HG03060 (cell line): ENCODE results near the gene PDXDC1.
"Not testable (repeated sequence)": the region's sequence is repeated elsewhere in the genome, so short reads cannot be mapped to it uniquely, and the experiment has no call there.

Experiments
- ATAC-seq: cut with Tn5 transposase; IDR thresholded peaks from one replicate; pipeline ENCODE4 v1.9.1; 2021; ENCODE audit warnings: low read depth, moderate number of reproducible peaks; ENCODE audit not compliant: unreplicated experiment

PDXDC1 gene

DNA sequence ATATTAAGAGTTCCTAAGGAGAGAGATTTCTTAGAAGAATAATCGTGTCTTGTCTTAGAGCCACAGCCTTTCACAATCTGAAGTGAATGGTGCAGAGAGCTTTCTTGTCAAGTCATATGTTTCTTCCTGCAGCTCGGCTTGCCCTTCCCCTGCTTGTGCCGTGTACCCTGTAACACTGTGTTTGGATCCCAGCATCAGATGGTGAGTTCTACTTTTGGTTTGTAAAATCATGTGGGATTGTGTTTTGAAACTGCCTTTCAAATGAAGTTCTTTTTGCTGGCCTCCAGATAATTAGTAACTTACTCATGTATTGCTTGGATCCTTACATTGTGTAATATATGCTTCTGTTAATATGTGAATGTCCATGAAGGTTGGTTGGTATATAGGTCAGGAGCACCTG is 33.8 kb downstream of the PDXDC1 start:
- ATAC-seq: not testable (repeated sequence)

DNA sequence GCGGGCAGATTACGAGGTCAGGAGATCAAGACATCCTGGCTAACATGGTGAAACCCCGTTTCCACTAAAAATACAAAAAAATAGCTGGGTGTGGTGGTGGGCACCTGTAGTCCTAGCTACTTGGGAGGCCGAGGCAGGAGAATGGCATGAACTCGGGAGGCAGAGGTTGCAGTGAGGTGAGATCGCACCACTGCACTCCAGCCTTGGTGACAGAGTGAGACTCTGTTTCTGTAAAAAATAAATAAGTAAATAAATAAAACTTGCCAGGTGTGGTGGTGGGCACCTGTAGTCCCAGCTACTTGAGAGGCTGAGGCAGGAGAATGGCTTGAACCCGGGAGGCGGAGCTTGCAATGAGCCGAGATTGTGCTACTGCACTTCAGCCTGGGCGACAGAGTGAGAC is 38.1 kb downstream of the PDXDC1 start:
- ATAC-seq: not testable (repeated sequence)

DNA sequence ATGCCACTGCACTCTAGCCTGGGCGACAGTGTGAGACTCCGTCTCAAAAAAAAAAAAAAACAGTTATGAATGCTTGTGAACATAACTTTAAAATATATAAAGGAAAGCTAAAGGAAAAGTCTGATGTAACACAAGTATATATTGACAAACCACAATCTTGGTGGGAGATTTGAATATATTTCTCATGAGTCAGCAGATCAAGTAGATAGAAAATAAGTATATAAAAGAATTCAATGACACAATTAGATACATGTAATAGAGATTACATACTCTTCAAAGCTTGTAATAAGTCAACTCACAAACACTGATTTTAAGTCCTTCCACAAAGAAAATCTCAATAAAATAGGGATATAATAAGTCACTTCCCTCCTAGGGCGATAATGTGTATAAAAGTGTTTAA is 40.8 kb downstream of the PDXDC1 start:
- ATAC-seq: not testable (repeated sequence)

DNA sequence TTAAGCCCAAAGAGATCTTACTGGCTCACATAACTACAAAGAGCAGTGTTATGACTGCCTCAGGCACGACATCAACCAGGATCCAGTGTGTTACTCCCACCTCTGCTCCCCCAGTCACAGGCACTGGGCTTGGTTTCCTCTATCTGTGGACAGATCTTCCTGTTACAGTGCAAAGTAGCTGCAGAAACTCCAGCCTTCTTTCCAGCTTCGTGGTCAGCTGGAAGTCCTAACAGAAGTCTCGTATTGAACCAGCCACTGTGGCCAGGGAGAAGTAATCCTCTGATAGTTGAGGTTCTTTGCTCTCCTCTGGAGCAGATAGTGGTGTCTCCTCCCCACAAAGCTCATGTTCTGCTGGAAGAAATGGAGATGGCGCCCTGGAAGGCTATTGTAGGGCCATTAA is 41.5 kb downstream of the PDXDC1 start:
- ATAC-seq: not testable (repeated sequence)

DNA sequence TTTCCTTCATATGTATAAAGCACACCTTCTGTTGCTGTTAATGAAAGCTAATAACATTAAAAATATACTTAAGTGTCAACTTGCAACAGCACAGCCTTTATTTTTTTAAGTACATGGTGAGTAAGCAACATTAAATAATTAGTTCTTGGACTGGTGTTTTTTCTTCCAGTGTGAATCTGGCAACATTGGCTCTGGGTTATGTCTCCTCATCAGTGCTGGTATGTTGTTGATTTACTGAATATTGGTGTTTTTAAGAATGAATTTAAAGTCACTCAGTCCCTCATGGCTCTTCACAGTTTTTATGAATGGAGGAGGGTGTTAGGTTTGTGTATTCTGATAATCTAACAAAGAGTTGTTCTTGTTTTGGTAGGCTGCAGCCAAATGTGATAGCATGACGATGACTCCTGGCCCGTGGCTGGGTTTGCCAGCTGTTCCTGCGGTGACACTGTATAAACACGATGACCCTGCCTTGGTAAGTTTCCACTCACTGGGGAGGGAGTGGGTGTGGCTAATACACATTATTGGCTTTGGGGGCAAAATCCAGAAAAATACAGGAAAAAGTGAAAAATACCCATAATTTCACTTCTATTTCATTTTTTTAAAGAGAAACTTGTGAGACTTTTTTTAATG is 42.2 kb downstream of the PDXDC1 start:
- not testable (repeated sequence) for ATAC-seq

DNA sequence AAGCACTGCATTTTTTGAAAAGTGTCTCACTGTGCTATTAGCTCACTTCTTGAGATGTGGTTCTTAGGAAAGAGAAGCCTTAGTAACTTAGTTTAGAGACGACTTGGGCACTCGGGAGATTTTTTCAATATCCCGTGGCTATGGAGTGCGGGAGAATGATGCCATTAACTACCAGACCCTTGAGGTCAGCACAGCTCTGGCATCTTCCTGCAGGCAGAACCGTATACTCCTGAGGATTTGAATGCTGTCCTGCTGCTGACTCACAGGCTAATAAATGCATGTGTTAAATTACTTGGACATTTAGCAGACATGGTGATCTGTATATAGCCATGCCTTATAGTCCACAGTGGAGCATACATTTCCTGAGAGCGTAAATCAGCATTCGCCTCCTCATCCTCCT is 46.6 kb downstream of the PDXDC1 start:
- not testable (repeated sequence) for ATAC-seq

DNA sequence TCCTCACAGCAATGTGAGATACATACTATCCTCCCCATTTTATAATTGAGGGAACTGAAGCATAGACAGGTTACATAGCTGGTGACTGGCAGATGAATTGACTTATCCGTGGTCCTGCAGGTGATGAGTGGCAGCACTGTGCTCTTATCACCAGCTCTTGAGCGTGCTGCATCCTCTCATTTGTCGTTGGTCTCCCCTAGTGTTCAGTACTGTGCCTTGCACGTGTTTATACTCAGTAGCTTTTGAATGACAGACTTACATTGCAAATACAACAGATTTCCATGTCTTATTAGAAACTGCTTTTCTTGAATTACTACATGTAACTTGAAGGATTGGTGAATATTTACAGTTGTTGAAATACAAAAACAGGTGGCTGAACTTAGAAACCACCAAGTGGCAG is 47.4 kb downstream of the PDXDC1 start:
- ATAC-seq: peak; percentile 79

DNA sequence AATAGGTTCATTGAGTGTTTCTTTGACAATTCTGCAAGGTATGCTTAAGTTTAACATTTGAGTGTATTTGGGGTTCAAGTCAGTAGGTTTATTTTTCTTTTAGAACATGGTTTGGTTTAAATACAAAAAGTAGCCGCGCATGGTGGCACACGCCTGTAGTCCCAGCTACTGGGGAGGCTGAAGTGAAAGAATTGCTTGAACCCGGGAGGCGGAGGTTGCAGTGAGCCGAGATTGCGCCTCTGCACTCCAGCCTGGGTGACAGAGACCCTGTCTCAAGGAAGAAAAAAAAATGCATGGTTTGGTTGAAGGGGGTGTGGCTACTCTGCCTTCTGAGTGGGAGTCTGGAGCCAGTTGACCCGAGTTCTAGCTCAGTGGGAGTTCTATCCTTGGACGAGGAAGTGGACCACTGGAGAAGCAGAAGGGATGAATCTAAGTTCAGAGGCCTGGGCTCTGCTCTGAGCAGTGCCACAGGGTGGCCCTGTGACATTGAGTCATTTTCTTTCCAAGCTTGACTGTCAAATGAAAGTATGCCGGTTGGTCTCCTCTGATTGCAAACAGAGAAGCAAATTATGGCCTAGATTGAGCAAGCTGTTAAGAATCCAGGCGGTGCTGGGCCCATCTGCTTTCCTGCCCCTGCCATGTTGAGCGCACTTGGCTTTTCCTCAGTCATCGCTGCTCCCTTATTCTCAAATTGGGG is 48.7 kb downstream of the PDXDC1 start:
- ATAC-seq: not testable (repeated sequence)

DNA sequence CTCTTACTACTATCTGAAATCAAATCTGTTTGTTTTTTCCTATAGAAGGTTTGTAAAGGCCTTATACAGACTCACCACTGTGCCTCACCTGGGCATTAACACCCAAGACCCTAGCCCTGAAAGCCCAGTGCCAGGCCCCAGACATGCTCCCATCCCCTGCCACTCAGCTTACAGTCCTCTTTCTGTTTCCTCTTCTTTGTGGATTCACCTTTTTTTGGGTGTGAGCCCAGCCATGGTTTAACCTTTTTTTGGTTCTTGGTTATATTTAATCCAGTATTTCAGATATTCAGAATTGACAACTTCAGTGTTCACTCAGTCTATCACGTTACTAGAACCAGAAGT is 50.0 kb downstream of the PDXDC1 start:
- not testable (repeated sequence) for ATAC-seq

DNA sequence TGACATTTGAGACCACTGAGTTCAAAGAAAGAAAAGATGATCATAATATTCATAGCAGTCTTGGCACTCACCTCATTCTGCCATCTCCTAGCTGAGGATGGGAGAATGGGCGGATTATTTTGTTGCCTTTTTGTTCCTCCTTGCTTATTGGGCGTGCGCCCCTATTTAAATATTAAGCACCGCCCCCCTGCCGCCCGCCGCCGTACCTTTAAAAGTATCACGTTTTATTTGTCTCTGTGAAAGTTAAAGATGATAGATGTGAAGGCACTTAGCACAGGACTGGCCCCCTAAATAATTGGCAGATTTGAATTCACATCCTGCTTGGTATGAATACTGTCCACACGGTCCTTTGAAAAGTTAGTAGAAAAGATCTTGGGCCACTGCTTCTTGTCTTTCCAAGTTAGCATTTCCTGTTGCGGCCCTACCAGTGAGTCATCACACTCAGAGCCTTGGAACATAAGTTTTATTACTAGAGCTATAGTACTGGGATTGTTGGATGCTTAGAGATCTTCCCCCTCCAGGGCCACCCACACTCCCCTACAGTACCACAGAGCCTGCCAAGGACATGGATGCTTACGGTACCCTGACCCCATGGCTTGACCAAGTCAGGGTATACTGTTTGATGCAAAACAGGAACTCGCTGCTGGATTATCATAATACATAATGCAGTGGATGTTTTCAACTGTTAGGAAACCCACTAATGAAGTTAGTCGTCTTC is 50.6 kb downstream of the PDXDC1 start:
- not testable (repeated sequence) for ATAC-seq

DNA sequence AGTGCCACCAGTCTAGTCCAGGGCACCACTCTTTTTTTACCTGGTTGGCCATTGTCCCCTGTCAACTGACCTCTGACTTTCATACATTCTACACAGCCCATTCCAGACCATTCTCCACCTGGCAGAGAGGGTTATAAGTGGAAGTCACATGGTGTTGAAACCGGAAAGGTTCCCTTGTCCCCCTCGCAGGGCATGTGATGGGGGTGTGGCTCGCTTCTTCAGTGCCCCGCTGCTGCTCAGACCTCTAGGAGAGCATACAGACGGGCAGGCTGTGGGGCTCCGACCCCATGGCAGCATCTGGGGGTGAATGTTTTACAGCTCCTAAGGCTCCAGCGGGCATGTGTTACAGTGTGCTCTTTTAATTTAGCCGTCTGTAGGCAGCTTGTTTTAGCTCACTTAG is 52.2 kb downstream of the PDXDC1 start:
- not testable (repeated sequence) for ATAC-seq

DNA sequence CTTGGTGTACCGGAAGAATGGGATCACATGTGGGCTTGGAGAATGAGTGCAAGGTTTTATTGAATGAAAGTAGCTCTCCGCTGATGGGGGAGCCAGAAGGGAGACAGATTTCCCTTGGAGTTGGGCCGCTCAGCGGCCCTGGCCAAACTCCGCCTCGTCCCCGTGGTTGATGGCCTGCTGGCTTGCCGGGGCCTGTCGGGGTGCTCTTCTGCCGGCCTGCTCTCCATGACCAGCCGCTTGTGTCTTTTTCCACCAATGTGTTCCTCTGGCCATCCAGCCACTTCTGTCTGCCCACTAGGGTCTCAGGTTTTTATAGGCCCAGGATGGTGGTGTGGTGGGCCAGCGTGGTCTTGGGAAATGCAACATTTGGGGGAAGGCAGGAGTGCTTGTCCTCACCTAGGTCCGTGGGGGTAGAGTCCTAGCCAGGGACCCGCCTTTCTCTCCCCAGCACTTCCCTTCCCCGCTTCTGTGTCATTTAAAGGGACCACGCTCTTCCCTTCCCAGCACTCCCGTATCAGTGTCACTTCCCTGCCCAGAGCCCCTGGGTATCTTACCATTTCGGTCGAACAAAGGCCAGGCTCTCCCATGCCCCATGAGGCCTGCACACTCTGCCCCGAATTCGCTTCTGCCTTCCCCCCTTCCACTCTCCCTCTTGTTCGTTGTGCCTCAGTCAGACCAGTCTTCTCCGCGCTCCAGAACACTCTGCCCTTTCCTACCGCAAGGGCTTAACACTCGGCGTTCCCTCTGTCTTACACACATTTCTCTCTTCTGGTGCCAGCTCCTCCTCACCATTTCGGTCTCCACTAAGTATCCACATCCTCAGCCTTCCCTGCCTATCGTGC is 52.9 kb downstream of the PDXDC1 start:
- ATAC-seq: not testable (repeated sequence)

DNA sequence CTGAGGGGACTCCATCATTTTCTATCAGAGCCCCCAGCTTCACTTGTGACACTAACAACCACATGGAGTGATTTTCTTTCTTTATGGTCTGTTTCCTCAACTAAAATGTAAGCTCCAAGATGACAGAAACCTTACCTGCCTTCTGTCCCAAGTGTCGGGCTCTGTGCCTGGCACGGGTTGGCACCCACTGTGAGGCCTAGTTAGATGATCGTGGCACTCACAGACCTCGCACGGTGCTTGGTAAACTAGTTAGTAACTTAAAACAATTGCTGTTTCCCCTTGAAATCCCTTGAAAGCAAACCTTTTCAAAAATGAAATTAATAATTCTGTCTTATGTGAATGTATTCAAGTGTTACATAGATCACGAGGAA is 53.5 kb downstream of the PDXDC1 start:
- ATAC-seq: not testable (repeated sequence)

DNA sequence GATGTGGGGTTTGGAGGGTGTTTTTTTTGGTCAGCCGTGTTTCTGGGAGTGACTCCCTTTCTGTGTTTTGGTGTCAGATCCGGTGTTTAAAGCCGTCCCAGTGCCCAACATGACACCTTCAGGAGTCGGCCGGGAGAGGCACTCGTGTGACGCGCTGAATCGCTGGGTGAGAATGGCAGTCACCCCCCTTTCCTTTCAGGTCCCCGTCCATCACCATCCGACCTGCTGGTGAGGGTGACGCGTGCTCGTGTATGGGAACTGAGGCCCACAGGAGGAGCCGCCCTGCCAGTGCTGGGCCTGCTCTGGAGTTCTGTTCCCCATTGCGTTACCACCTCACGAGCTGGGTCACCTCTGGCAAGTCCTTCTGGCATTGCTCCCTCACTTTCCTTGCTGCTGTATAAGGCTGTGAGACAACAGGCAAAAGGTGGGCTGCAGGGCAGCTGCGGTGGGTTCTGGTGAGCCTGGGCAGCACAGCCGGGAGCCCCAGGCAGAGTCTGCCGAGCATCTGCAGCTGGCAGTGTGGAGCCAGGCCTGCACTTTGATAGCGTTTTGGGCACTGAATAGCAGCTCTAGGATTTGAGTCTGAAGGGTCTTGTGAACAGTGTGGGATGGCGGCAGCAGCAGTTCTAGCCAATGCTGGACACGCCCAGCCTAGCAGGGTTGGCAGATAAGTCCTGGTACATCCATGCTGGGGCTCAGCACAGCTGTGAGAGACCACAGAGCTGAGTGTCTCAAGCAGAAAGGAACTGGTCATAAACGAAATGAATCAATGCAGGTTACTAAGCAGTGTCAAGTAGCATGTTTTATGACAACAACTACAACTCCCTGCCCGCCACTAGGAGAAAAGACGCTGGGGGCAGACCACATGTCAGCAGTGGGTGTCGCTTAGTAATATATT is 54.2 kb downstream of the PDXDC1 start:
- ATAC-seq: not testable (repeated sequence)

DNA sequence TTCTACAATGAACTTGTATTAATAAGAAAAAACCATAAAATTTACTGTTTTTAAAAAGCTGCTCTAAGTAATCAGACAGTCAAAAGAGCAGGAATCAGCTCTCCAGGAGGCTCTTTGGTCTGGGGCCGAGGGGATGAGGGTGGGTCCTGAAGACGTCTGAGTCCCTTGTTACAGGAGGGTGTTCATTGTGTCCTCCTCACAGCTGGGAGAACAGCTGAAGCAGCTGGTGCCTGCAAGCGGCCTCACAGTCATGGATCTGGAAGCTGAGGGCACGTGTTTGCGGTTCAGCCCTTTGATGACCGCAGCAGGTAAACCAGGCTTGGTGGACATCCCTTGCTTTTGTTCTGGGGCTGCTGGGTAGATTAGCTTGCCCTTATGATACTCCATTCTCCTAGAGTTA is 54.9 kb downstream of the PDXDC1 start:
- ATAC-seq: not testable (repeated sequence)

DNA sequence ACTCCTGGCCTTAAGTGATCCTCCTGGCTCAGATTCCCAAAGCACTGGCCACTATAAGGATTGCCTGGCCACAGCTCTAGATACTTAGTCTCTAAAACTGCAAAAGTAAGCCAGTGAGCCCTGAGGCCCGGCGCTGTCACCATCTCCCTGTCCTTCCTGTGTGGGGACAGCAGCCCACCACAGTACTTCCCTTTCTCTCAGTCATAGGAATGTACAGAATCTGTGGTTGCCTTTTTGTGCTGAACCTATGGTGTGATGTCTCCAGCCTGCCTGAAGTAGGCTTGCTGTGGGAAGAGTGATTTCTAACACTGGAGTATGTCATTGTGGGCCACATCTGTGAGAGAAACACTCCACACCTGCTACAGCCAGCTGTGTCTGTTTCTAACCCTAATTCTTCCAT is 56.4 kb downstream of the PDXDC1 start:
- ATAC-seq: no peak

DNA sequence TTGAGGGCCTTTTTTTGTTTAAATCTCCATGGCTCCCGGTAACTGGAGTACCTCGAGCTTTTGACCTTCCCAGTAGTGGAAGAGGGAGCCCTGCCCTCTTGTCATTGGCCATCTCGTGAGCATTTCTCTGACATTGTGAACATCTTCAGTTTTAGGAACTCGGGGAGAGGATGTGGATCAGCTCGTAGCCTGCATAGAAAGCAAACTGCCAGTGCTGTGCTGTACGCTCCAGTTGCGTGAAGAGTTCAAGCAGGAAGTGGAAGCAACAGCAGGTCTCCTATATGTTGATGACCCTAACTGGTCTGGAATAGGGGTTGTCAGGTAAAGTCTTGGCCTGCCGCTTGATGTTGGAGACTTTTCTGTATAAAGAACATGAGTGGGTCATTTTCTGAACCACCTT is 56.8 kb downstream of the PDXDC1 start:
- no peak for ATAC-seq

DNA sequence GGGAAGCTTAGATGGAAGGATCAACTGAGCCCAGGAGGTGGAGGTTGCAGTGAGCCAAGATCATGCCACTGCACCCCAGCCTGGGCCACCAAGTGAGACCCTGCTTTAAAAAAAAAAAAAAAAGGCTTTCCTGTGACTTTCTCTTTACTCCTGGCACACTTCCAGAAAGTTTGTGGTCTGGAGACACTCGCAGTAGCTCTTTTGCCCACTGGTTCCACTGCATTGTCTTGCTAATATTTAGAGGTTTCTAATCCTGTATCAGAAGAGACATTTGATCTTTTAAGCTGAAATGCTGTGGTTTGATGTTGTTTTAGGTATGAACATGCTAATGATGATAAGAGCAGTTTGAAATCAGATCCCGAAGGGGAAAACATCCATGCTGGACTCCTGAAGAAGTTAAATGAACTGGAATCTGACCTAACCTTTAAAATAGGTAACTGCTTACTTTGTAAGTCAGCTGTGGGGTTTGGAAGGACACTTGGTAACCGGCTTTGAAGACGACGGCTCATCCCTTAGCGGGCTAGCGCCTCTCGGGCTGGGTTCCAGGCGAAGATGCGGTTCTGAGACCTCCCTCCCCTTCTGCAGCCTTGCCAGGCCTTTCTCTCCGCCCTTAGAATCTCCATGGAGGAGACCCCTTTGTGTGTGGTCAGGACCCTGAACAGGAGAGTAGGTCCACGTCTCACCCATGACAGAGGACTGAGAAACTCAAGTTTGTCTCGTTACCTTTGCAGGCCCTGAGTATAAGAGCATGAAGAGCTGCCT is 57.9 kb downstream of the PDXDC1 start:
- no peak for ATAC-seq

DNA sequence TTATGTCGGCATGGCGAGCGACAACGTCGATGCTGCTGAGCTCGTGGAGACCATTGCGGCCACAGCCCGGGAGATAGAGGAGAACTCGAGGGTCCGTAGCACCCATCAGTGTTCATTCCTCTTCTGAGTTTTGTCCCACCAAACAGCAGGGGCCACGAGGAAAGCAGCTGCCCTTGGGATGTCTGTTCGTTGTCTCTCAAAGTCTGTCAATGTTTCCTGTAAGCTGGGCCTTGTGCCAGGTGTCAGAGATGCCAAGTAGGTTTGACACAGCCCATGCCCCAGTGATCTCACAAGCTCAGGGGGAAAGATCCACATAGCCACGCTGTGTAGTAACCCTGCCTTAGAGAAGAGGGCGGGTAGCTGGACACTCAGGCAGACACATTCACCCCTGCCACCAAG is 58.5 kb downstream of the PDXDC1 start:
- ATAC-seq: no peak
